ENCODE measurements around the gene HS3ST5. TPM values are rescaled to one million over a fixed set of nuclear protein-coding genes. Genes with fewer than 3 reads are reported as not detected.

HS3ST5 gene
- total and polyA plus RNA-seq, 2 donors from 2014 or later: 0.09 TPM; not detected in 1

- no peak for TF ChIP-seq CTCF (IDR thresholded peaks at IDR 0.05; ENCODE audit: borderline replicate concordance, extremely low read depth, insufficient read depth)
- FAIRE-seq: no peak
- intact Hi-C loops (cut with DNase I): no loop called here
Observed at GRCh38 chr6:114138577-114139248, 204.1 kb downstream of the HS3ST5 start.

GRCh38 chr6:114135363-114135971 lies 207.4 kb downstream of the HS3ST5 start:
- Histone ChIP-seq H3K4me3 (ENCODE audit: low read length in 3 of 3) (no peak overlapping the region), H3K36me3 (ENCODE audit: control insufficient read depth in 2 of 3, insufficient read depth in 3 of 3, low read length in 3 of 3) (no peaks in the 10 kb centered on the region), H3K27me3 (ENCODE audit: control insufficient read depth, insufficient read depth, low read length) (no peaks in the 10 kb centered on the region), H3K27ac (ENCODE audit: low read depth in 2 of 2, low read length in 2 of 2) (no peak overlapping the region), H3K9me3 (ENCODE audit: control insufficient read depth in 2 of 3, insufficient read depth in 1 of 3, low read length in 3 of 3) (no peaks in the 10 kb centered on the region), H3K9ac (ENCODE audit: low read length in 3 of 3) (no peak overlapping the region), H3K4me1 (ENCODE audit: control insufficient read depth in 2 of 3, insufficient read depth in 2 of 3, low read depth in 1 of 3, low read length in 3 of 3) (no peaks in the 10 kb centered on the region)
- FAIRE-seq (no peak), DNase-seq (peak in 4 of 5 donors; percentile 25 to 40 (median 38))
- intact Hi-C loops (cut with DNase I): no loop called here
- no peak for TF ChIP-seq CTCF (IDR thresholded peaks at IDR 0.05; ENCODE audit: borderline replicate concordance, extremely low read depth, insufficient read depth)

More at GRCh38 chr6:114138577-114139248, 204.1 kb downstream of the HS3ST5 start:
- Histone ChIP-seq H3K36me3 (ENCODE audit: control insufficient read depth in 2 of 3, insufficient read depth in 3 of 3, low read length in 3 of 3) (no peaks in the 10 kb centered on the region), H3K4me1 (ENCODE audit: control insufficient read depth in 2 of 3, insufficient read depth in 2 of 3, low read depth in 1 of 3, low read length in 3 of 3) (no peaks in the 10 kb centered on the region), H3K4me3 (ENCODE audit: low read length in 3 of 3) (no peak overlapping the region), H3K27me3 (ENCODE audit: control insufficient read depth, insufficient read depth, low read length) (no peaks in the 10 kb centered on the region), H3K27ac (ENCODE audit: low read depth in 2 of 2, low read length in 2 of 2) (no peak overlapping the region), H3K9ac (ENCODE audit: low read length in 3 of 3) (no peak overlapping the region), H3K9me3 (ENCODE audit: control insufficient read depth in 2 of 3, insufficient read depth in 1 of 3, low read length in 3 of 3) (no peaks in the 10 kb centered on the region)
- no peak for DNase-seq

- FAIRE-seq (no peak), DNase-seq (no peak)
- Histone ChIP-seq H3K9me3 (ENCODE audit: control insufficient read depth in 2 of 3, insufficient read depth in 1 of 3, low read length in 3 of 3) (no peaks in the 10 kb centered on the region), H3K4me3 (ENCODE audit: low read length in 3 of 3) (no peak overlapping the region), H3K27ac (ENCODE audit: low read depth in 2 of 2, low read length in 2 of 2) (no peak overlapping the region), H3K9ac (ENCODE audit: low read length in 3 of 3) (no peak overlapping the region), H3K27me3 (ENCODE audit: control insufficient read depth, insufficient read depth, low read length) (no peaks in the 10 kb centered on the region), H3K4me1 (ENCODE audit: control insufficient read depth in 2 of 3, insufficient read depth in 2 of 3, low read depth in 1 of 3, low read length in 3 of 3) (no peaks in the 10 kb centered on the region), H3K36me3 (ENCODE audit: control insufficient read depth in 2 of 3, insufficient read depth in 3 of 3, low read length in 3 of 3) (no peaks in the 10 kb centered on the region)
- intact Hi-C loops (cut with DNase I): no loop called here
- TF ChIP-seq CTCF (IDR thresholded peaks at IDR 0.05; ENCODE audit: borderline replicate concordance, extremely low read depth, insufficient read depth): no peak
Observed at GRCh38 chr6:114133816-114134215, 209.0 kb downstream of the HS3ST5 start.
